ENCODE results near the gene EIF2D.

- TF ChIP-seq CTCF (IDR thresholded peaks at IDR 0.05) (peak; percentile 94 to 99 (median 96)), POLR2A (IDR thresholded peaks at IDR 0.05) (peak in 1 of 2 donors; percentile 51), POLR2AphosphoS5 (IDR thresholded peaks at IDR 0.05) (peak; percentile 37 to 84 (median 74)), EP300 (IDR thresholded peaks at IDR 0.05) (peak in 1 of 4 donors; percentile 6)
These were observed at the start of gene EIF2D for GRCh38 chr1:206612129-206612876.
